NCI-H2029 (cell line): ENCODE measurements around the gene HNRNPA0.

Experiments
- DNase-seq: peaks from one replicate; lab custom pipeline; 2025; lab: John Stamatoyannopoulos, UW

HNRNPA0 gene

GRCh38 chr5:137754961-137755762 is 999 bp upstream of the HNRNPA0 start:
- DNase-seq = no peak

- DNase-seq = peak; percentile 59
These were observed 424 bp downstream of the HNRNPA0 start for GRCh38 chr5:137753691-137754187.

DNA sequence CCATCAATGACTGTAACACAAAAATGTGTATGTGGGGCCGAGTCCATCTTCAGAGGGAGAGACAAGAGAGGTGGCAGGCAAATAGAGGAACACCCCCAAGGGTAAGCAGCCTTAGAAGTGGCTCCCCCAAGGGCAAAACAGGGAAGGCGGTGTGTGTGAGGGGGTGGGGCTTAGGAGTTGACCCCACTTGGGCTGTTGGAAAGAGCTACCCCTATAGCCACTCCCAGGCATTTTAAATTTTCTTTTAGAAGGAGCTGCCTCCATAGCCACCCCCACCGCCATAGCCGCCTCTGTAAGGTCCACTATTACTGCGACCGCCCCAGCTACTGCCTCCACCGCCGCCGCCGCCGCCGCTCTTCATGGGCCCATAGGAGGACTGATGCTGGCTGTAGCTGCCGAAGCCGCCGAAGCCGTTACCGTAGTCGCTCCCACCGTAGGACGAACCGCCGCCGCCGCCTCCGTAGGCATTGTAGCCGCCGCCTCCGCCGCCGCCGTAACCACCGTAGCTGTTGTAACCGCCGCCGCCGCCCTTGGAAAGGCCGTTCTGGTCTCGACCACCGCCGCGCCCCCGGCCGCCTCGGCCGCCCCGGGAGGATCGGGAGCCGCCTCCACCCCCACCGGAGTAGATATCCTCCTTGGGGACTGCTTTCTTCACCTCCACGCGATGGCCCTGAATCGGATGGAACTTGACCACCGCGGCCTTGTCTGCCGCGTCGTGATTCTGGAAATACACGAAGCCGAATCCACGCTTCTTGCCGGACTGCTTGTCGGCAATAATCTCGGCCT is 1.1 kb downstream of the HNRNPA0 start:
- DNase-seq = no peak

DNA sequence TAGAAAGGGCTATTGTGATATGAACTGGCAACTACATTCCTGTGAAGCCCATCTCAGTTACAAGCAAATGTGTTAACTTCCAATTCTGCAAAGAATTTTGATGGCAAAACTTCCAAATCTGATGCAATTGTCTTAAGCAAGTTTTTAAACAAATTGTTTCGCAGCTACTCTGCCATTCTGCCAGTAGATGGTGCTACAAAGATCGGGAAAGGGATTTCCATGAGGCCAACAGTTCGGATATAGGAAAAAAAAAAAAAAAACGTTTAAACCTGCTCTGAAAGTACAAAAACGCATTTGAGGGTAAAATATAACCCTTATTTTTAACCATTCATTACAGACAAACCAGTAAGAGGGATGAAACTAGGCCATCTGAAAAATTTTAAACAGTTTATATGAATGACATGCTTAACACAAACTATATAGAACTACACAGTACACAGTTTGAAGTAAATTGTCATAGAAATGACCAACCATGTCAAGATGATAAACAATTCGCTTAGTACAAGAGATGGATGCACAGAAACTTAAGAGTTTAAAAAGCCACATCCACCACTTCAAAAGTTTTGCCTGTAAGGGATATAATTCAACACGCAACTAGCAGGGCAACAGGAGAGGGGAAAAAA is 2.2 kb downstream of the HNRNPA0 start:
- DNase-seq = peak; percentile 43

DNA sequence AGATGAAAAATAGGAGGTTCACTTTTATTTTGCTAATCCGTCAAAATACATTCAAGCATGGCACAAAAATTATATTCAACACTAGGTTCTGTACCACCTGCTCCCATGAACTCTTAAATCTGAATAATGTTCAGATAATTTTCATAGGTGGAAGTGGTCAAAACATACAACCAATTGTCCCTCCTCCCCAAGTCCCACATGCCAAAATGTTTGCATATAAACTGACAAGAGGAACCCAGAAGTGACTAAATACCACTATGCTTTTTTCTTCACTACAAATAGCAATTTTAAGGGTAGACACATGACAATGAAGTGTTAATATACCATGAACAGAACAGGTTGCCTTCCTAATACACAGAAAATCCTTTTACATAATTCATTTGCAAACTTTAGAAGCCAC is 3.7 kb downstream of the HNRNPA0 start:
- DNase-seq = no peak

DNA sequence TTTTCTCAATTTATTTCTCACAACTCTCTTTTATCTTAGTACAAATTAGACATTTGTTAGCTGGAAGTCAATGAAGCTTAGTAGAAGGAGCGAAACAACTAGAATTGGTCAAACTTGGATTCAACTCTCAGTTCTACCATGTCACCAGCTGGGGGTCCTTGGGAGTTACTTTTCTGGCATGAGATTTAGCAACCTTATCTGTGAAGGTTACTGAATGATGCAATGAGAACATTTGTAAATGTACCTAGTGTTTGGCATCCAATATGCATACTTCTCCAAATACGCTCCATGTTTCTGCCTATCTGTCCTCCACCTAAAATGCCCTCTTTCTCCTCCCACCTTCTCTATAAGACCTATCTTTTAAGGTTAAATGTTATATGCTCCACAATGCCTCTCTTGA is 6.3 kb downstream of the HNRNPA0 start:
- no peak for DNase-seq

- DNase-seq = peak; percentile 56
These were observed 11.0 kb downstream of the HNRNPA0 start for GRCh38 chr5:137743031-137743640.

DNA sequence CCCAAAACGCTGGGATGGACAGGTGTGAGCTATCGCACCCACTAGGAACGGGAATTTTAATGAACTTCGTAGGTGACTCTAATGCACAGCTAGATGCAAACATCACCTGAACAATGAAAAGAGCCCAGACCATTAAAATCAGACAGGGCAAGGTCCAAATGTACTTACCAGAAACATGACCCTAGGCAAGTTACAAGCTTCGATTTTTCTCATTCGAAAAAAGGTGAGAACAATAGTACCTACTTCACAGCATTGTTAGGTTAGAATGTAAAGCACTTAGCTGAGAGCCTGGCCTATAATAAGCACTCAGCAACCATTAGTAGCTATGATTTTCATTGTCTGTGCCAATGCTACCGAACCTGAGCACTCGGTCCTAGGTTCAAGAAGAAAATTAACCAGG is 12.4 kb downstream of the HNRNPA0 start:
- peak; percentile 58 for DNase-seq

DNA sequence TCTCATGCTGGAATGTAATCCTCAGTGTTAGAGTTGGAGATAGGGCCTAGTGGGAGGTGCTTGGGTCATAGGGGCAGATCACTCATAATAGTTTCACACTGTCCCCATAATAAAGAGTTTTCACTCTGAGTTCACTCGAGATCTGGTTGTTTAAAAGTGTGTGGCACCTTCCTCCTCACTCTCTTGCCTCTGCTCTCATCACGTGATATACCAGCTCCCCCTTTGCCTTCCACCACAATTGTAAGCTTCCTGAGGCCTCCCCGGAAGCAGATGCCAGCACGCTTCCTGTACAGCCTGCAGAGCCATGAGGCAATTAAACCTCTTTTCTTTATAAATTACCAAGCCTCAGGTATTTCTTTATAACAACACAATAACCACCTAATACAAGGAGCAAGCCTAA is 14.4 kb downstream of the HNRNPA0 start:
- DNase-seq = no peak

GRCh38 chr5:137738947-137739346 is 15.2 kb downstream of the HNRNPA0 start:
- DNase-seq = no peak

DNA sequence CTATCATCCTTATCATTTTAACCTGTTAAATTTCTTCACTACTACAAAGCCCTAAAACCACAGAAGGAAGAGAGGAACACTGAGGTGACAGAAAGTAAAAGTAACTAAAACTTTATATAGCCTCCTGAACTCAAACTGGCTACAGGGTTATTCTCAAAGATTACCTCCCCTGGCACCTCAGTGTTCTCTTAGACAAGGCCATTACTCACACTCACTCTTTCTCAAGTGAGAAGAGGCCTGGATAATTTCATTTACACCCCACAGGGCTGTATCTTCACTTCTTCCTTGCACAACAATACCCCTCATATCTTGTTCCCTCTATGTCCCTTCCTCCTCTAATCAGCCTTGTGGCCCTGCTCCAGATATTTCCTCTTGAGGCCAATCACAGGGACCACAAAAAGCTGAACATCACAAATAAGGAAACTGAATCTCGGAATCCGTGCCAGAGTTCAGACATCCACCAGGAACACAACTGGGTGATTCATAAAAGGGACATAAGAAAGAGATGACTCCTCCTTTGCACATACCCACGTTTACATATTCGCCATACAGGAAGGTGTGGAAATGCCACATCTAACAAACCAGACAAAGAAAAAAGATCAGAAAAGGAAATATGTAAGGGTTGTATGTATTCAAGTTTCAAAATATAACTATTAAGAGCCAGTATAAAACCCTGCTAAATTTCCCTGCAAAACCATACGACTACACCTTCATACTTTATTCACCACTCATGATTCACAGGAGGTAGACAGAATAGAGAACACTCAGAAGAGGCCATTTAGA is 16.6 kb downstream of the HNRNPA0 start:
- no peak for DNase-seq

DNA sequence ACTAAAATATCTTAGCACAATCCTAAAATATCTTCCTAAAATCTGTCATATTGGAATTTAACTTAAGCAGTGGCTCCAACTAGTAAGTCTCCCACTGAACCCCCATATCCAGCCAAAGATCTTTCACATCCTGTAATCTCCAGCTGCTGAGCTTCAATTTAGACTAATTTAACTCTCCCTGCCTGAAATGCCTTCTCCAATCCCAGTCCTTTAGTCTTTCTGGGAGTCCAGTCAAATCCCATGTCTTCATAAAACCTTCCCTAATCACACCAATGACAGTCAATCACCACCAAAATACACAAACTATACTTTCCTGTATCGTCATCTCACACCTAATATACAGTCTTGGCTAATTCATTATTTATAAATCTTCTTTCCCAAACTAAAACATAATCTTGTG is 17.7 kb downstream of the HNRNPA0 start:
- no peak for DNase-seq

DNA sequence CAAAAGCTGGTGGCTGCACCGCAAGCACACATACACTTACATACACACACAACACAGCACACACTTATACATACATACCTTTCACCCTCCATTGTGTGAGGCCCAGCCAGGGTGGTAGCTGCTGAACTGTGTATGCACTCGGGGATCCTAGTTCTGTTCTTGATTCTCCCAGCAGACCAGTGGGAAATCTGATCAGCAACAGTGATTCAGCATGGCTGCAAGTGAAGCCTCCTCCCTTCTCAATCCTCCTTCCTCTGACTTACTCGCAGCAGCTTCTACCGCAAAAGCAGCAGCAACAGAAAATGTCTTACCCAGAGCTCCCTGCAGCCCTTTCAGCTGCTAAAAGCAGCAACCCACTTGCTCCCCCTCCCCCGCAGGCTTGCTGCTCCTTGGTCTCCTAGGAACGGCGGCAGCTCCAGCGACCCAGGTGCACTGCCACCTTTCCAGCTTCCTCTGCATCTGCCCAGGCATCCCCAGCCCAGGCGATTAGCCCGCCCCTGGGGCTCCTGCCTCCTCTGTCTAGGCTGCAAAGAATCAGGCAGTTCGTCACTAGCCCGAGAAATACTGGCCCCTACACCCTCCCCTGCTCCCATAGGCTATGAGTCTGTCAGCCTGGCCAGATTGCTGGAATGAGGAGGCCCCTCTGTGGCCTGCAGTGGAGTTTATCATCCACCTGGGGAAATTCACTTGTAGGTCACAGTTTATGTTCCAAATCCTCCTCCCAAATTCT is 18.4 kb downstream of the HNRNPA0 start, which contains the start of gene KLHL3:
KLHL3 (minus strand) TSS at position 535 of the 730 bp plus-strand sequence; CDS start at position 92, 443 bp downstream.
- no peak for DNase-seq

DNA sequence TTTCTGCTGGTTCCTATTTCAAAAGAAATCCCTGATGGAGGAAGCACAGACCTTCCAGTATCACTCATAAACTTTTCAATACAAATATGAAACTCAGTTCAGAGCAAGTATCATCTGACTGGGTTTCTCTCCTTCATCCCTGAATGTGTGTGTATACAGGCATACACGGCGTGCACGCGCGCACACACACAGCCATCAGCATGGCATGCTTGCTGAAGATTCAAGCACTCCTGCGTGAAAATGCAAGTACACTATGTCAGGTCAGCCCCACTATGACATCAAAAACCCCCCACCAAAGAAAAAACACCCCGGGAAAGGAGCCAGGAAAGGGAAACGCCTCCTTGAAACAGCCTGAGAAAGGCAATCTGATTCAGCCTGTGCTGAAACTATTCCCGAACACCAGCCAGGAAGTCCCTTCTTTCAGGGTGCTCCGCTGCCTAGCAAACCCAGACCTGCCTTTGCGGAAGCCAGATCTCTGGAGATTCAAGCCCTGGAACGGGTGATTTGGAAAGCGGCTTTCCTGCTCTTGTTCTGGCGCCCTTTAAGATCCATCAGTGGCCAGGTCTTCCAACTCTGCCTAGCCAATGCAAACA is 19.1 kb downstream of the HNRNPA0 start:
- DNase-seq = no peak

- DNase-seq = no peak
These were observed 19.8 kb downstream of the HNRNPA0 start for GRCh38 chr5:137734331-137734730.

GRCh38 chr5:137733922-137734321 is 20.2 kb downstream of the HNRNPA0 start:
- no peak for DNase-seq

DNA sequence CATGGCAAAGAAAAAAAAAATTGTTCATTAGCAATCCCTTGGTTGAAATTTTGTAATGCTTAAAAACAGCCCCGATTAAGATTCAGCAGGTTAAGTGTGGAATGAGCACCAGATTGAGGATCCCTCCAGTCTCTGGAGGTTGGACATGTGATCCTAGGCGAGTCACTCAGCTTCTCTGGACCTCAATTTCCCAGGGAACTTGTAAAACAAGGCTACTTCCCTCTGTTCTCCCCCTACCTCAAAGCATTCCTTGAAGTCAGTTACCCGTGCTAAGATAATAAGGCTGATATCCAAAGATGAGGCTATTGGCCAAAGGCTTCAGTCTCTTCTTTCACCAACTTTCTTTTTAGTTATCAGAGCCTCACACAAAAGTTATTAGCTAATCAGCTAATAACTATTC is 21.2 kb downstream of the HNRNPA0 start:
- DNase-seq = no peak

GRCh38 chr5:137731176-137731575 is 23.0 kb downstream of the HNRNPA0 start:
- DNase-seq = no peak

- DNase-seq = no peak
These were observed 23.8 kb downstream of the HNRNPA0 start for GRCh38 chr5:137730336-137730735.

- DNase-seq = no peak
These were observed 26.1 kb downstream of the HNRNPA0 start for GRCh38 chr5:137728048-137728447.
